Measurements from ENCODE around the gene TAX1BP1. TPM values are rescaled to one million over a fixed set of nuclear protein-coding genes. Genes with fewer than 3 reads are reported as not detected.

TAX1BP1 gene
- polyA plus RNA-seq, 1 donor (not counting 4 experiments of a cell fraction or from before 2014, with no cell fraction given): 102 TPM

GRCh38 chr7:27774717-27775328 is 34.9 kb downstream of the TAX1BP1 start:
- DNase-seq (ENCODE audit: low read depth, low spot score) (no peak), FAIRE-seq (no peak)
- Histone ChIP-seq H3K9ac (ENCODE audit: control insufficient read depth, extremely low read depth, insufficient read depth, low read length) (no peak overlapping the region), H3K27ac (ENCODE audit: control insufficient read depth, insufficient read depth, low read length) (no peak overlapping the region), H3K9me3 (ENCODE audit: control insufficient read depth, low read depth, low read length) (no peaks in the 10 kb centered on the region), H3K27me3 (ENCODE audit: control insufficient read depth, extremely low read depth, insufficient read depth, low read length) (no peaks in the 10 kb centered on the region), H3K36me3 (ENCODE audit: control insufficient read depth in 2 of 2, extremely low read depth in 1 of 2, insufficient read depth in 2 of 2, low read length in 2 of 2) (no peaks in the 10 kb centered on the region), H3K4me2 (ENCODE audit: control insufficient read depth, extremely low read depth, insufficient read depth, low read depth, low read length) (no peak overlapping the region), H2AFZ (ENCODE audit: control insufficient read depth, low read length) (no peak overlapping the region), H3K9me1 (ENCODE audit: control insufficient read depth, extremely low read depth, insufficient read depth, low read length) (no peaks in the 10 kb centered on the region), H3K4me3 (ENCODE audit: control insufficient read depth in 2 of 3, extremely low read depth in 1 of 3, insufficient read depth in 2 of 3, low read depth in 1 of 3, low read length in 3 of 3) (no peak overlapping the region), H3K79me2 (ENCODE audit: control insufficient read depth, insufficient read depth, low read length) (peaks cover 2% of the 10 kb centered on the region), H4K20me1 (ENCODE audit: control insufficient read depth, extremely low read depth, insufficient read depth, low read length) (no peaks in the 10 kb centered on the region), H3K4me1 (ENCODE audit: control insufficient read depth, extremely low read depth, insufficient read depth, low read length) (peaks cover 16% of the 10 kb centered on the region)
- dilution Hi-C loops (cut with MboI; ENCODE audit: extremely low pct_ligation_motif_present, low sequenced_read_pairs): no loop called here
- TF ChIP-seq EZH2 (IDR thresholded peaks at IDR 0.05; ENCODE audit: low read length) (no peak), CTCF (optimal IDR thresholded peaks at IDR 0.05 in 1 of 3, IDR thresholded peaks at IDR 0.05 in 1 of 3, conservative IDR thresholded peaks at IDR 0.05 in 1 of 3; ENCODE audit: extremely low read depth in 1 of 3, insufficient read depth in 2 of 3, low read length in 3 of 3) (peak in 2 of 3 experiments; percentile 31 to 39)

- Histone ChIP-seq H3K79me2 (ENCODE audit: control insufficient read depth, insufficient read depth, low read length) (peaks cover 2% of the 10 kb centered on the region), H3K4me3 (ENCODE audit: control insufficient read depth in 2 of 3, extremely low read depth in 1 of 3, insufficient read depth in 2 of 3, low read depth in 1 of 3, low read length in 3 of 3) (no peak overlapping the region), H3K4me1 (ENCODE audit: control insufficient read depth, extremely low read depth, insufficient read depth, low read length) (peaks cover 9% of the 10 kb centered on the region), H3K9me3 (ENCODE audit: control insufficient read depth, low read depth, low read length) (no peaks in the 10 kb centered on the region), H3K9ac (ENCODE audit: control insufficient read depth, extremely low read depth, insufficient read depth, low read length) (no peak overlapping the region), H3K36me3 (ENCODE audit: control insufficient read depth in 2 of 2, extremely low read depth in 1 of 2, insufficient read depth in 2 of 2, low read length in 2 of 2) (no peaks in the 10 kb centered on the region), H3K9me1 (ENCODE audit: control insufficient read depth, extremely low read depth, insufficient read depth, low read length) (no peaks in the 10 kb centered on the region), H4K20me1 (ENCODE audit: control insufficient read depth, extremely low read depth, insufficient read depth, low read length) (no peaks in the 10 kb centered on the region), H3K27ac (ENCODE audit: control insufficient read depth, insufficient read depth, low read length) (no peak overlapping the region), H3K27me3 (ENCODE audit: control insufficient read depth, extremely low read depth, insufficient read depth, low read length) (no peaks in the 10 kb centered on the region), H3K4me2 (ENCODE audit: control insufficient read depth, extremely low read depth, insufficient read depth, low read depth, low read length) (no peak overlapping the region), H2AFZ (ENCODE audit: control insufficient read depth, low read length) (no peak overlapping the region)
- no peak for TF ChIP-seq EZH2 (IDR thresholded peaks at IDR 0.05; ENCODE audit: low read length)
- FAIRE-seq (no peak), DNase-seq (ENCODE audit: low read depth, low spot score) (no peak)
- dilution Hi-C loops (cut with MboI; ENCODE audit: extremely low pct_ligation_motif_present, low sequenced_read_pairs): no loop called here
Measured at GRCh38 chr7:27775782-27776181, 35.8 kb downstream of the TAX1BP1 start.

GRCh38 chr7:27777662-27778061 is 37.7 kb downstream of the TAX1BP1 start:
- H3K9ac ChIP-seq (ENCODE audit: control insufficient read depth, extremely low read depth, insufficient read depth, low read length): no peak overlapping the region
- DNase-seq (ENCODE audit: low read depth, low spot score) (no peak), FAIRE-seq (no peak)
- no peak overlapping the region for H3K4me2 ChIP-seq (ENCODE audit: control insufficient read depth, extremely low read depth, insufficient read depth, low read depth, low read length)
- H3K9me1 ChIP-seq (ENCODE audit: control insufficient read depth, extremely low read depth, insufficient read depth, low read length): no peaks in the 10 kb centered on the region
- no peaks in the 10 kb centered on the region for H3K36me3 ChIP-seq (ENCODE audit: control insufficient read depth in 2 of 2, extremely low read depth in 1 of 2, insufficient read depth in 2 of 2, low read length in 2 of 2)
- no peak overlapping the region for H3K27ac ChIP-seq (ENCODE audit: control insufficient read depth, insufficient read depth, low read length)
- H3K27me3 ChIP-seq (ENCODE audit: control insufficient read depth, extremely low read depth, insufficient read depth, low read length): no peaks in the 10 kb centered on the region
- no peaks in the 10 kb centered on the region for H3K4me1 ChIP-seq (ENCODE audit: control insufficient read depth, extremely low read depth, insufficient read depth, low read length)
- dilution Hi-C loops (cut with MboI; ENCODE audit: extremely low pct_ligation_motif_present, low sequenced_read_pairs): no loop called here
- H3K79me2 ChIP-seq (ENCODE audit: control insufficient read depth, insufficient read depth, low read length): peaks cover 2% of the 10 kb centered on the region
- no peak for TF ChIP-seq CTCF (optimal IDR thresholded peaks at IDR 0.05 in 1 of 3, IDR thresholded peaks at IDR 0.05 in 1 of 3, conservative IDR thresholded peaks at IDR 0.05 in 1 of 3; ENCODE audit: extremely low read depth in 1 of 3, insufficient read depth in 2 of 3, low read length in 3 of 3)
- TF ChIP-seq EZH2 (IDR thresholded peaks at IDR 0.05; ENCODE audit: low read length): no peak
- no peaks in the 10 kb centered on the region for H4K20me1 ChIP-seq (ENCODE audit: control insufficient read depth, extremely low read depth, insufficient read depth, low read length)
- no peak overlapping the region for H3K4me3 ChIP-seq (ENCODE audit: control insufficient read depth in 2 of 3, extremely low read depth in 1 of 3, insufficient read depth in 2 of 3, low read depth in 1 of 3, low read length in 3 of 3)
- no peaks in the 10 kb centered on the region for H3K9me3 ChIP-seq (ENCODE audit: control insufficient read depth, low read depth, low read length)
- H2AFZ ChIP-seq (ENCODE audit: control insufficient read depth, low read length): no peak overlapping the region
